Body of pancreas (tissue), 4 donors: Measurements from ENCODE around the gene SVIL. TPM values are rescaled to one million over a fixed set of nuclear protein-coding genes. Genes with fewer than 3 reads are reported as not detected.

Experiments
- ATAC-seq: fragments of 150-250 bp; one replicate; pipeline ENCODE4 v1.9.1; 2016
- DNase-seq, 4 donors: peaks; one replicate each; pipeline ENCODE4 v3.0.0-alpha.2; 2019
- H3K27ac ChIP-seq, 4 donors: fragments of 200-600 bp; sonication (generic); 1 replicate in 3 of 4; 2 replicates in 1 of 4; pipeline versions ENCODE4 v1.5.1 to v1.6.1; 2016 to 2019; ENCODE audit warnings: mild to moderate bottlenecking in 1 of 4, mixed read lengths in 1 of 4, moderate library complexity in 1 of 4
- H3K27me3 ChIP-seq, 2 donors: fragments of 200-600 bp; sonication (generic); one replicate each; pipeline ENCODE4 v1.6.0; 2016; ENCODE audit warnings: mild to moderate bottlenecking in 1 of 2
- H3K36me3 ChIP-seq, 2 donors: fragments of 200-600 bp; sonication (generic); replicated peaks in 1 of 2; 2 replicates each; pipeline ENCODE4 v1.5.1; 2016; ENCODE audit warnings: low read depth in 2 of 2; ENCODE audit not compliant: insufficient read depth in 1 of 2
- H3K4me1 ChIP-seq: fragments of 200-600 bp; sonication (generic); one replicate; pipeline ENCODE4 v1.6.0; 2016
- H3K4me3 ChIP-seq, 2 donors: fragments of 200-600 bp; sonication (generic); 1 replicate in 1 of 2; 2 replicates in 1 of 2; pipeline ENCODE4 v1.5.1; 2016 to 2019
- H3K9me3 ChIP-seq, 3 donors: fragments of 200-600 bp; sonication (generic); 1 replicate in 2 of 3; 2 replicates in 1 of 3; pipeline ENCODE4 v1.5.1; 2016
- POLR2A ChIP-seq, 3 donors: fragments of 450-650 bp; IDR thresholded peaks; one replicate each; pipeline ENCODE4 v1.6.1; 2016; ENCODE audit warnings: antibody characterized with exemption in 3 of 3, mild to moderate bottlenecking in 2 of 3
- WGBS, 2 donors: methylation state at CpG; one replicate each; pipeline ENCODE4 v1.1.5; 2017; 5-methylcytosine and 5-hydroxymethylcytosine counted together
- intact Hi-C: fragments of 100-400 bp; cut with DNase I; formaldehyde crosslinking; loops from one replicate; pipeline ENCODE4 v1.15.1; 2023
- total RNA-seq, 2 donors: library from RNA; depleted of rRNA; stranded (reverse); fragments of >200 nt; gene quantifications; one replicate each; pipeline ENCODE4 v1.1.0, GENCODE V29; 2016
- TF ChIP-seq, protein P1 (sequence below), 7 experiments: fragments of 450-650 bp in 4 of 7; fragments of 200-600 bp in 3 of 7; sonication (generic) in 3 of 7; IDR thresholded peaks; one replicate each; pipeline ENCODE4 v1.5.1; 2016 to 2019; ENCODE audit warnings: antibody characterized with exemption in 7 of 7

SVIL gene
- total RNA-seq, 2 donors from 2014 or later, result 25.4 to 41.2 TPM

GRCh38 chr10:29414501-29414900 lies 220.3 kb downstream of the SVIL start:
- 14 to 22% methylated on average over 1 of the region's 1 CpG for WGBS, 2 donors
- H3K27me3 ChIP-seq, result no peaks in the 10 kb centered on the region
- no peak for TF ChIP-seq POLR2A (IDR thresholded peaks at IDR 0.05)
- TF ChIP-seq, protein P1, sequence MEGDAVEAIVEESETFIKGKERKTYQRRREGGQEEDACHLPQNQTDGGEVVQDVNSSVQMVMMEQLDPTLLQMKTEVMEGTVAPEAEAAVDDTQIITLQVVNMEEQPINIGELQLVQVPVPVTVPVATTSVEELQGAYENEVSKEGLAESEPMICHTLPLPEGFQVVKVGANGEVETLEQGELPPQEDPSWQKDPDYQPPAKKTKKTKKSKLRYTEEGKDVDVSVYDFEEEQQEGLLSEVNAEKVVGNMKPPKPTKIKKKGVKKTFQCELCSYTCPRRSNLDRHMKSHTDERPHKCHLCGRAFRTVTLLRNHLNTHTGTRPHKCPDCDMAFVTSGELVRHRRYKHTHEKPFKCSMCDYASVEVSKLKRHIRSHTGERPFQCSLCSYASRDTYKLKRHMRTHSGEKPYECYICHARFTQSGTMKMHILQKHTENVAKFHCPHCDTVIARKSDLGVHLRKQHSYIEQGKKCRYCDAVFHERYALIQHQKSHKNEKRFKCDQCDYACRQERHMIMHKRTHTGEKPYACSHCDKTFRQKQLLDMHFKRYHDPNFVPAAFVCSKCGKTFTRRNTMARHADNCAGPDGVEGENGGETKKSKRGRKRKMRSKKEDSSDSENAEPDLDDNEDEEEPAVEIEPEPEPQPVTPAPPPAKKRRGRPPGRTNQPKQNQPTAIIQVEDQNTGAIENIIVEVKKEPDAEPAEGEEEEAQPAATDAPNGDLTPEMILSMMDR (IDR thresholded peaks at IDR 0.05), result no peak
- H3K36me3 ChIP-seq, result no peaks in the 10 kb centered on the region
- ATAC-seq, result no peak
- H3K4me1 ChIP-seq, result peaks cover 47% of the 10 kb centered on the region
- H3K9me3 ChIP-seq, result no peaks in the 10 kb centered on the region
- no peak overlapping the region for H3K27ac ChIP-seq
- no peak overlapping the region for H3K4me3 ChIP-seq
- intact Hi-C loops, result no loop called here
- DNase-seq, result no peak

- Histone ChIP-seq H3K4me1 (peaks cover 54% of the 10 kb centered on the region), H3K36me3 (no peaks in the 10 kb centered on the region), H3K4me3 (no peak overlapping the region), H3K27me3 (no peaks in the 10 kb centered on the region), H3K9me3 (no peaks in the 10 kb centered on the region), H3K27ac (peak overlapping the region in 1 of 4 donors; percentile 32)
- 58 to 68% methylated on average over 3 of the region's 3 CpGs for WGBS, 2 donors
- no peak for DNase-seq
- TF ChIP-seq, protein P1 (IDR thresholded peaks at IDR 0.05), result no peak
- TF ChIP-seq POLR2A (IDR thresholded peaks at IDR 0.05), result no peak
- ATAC-seq, result no peak
- intact Hi-C loops, result no loop called here
Measured at GRCh38 chr10:29412485-29412884, 222.3 kb downstream of the SVIL start.

- H3K27me3 ChIP-seq, result no peaks in the 10 kb centered on the region
- 83 to 86% methylated on average over 10 of the region's 10 CpGs for WGBS, 2 donors
- no peak overlapping the region for H3K4me3 ChIP-seq
- peaks cover 54% of the 10 kb centered on the region for H3K4me1 ChIP-seq
- no peaks in the 10 kb centered on the region for H3K9me3 ChIP-seq
- intact Hi-C loops, result no loop called here
- no peak for ATAC-seq
- DNase-seq, result no peak
- no peaks in the 10 kb centered on the region for H3K36me3 ChIP-seq
- no peak for TF ChIP-seq POLR2A (IDR thresholded peaks at IDR 0.05)
- H3K27ac ChIP-seq, result peak overlapping the region in 1 of 4 donors; percentile 32
Measured at GRCh38 chr10:29411666-29412315, 223.0 kb downstream of the SVIL start.

DNA sequence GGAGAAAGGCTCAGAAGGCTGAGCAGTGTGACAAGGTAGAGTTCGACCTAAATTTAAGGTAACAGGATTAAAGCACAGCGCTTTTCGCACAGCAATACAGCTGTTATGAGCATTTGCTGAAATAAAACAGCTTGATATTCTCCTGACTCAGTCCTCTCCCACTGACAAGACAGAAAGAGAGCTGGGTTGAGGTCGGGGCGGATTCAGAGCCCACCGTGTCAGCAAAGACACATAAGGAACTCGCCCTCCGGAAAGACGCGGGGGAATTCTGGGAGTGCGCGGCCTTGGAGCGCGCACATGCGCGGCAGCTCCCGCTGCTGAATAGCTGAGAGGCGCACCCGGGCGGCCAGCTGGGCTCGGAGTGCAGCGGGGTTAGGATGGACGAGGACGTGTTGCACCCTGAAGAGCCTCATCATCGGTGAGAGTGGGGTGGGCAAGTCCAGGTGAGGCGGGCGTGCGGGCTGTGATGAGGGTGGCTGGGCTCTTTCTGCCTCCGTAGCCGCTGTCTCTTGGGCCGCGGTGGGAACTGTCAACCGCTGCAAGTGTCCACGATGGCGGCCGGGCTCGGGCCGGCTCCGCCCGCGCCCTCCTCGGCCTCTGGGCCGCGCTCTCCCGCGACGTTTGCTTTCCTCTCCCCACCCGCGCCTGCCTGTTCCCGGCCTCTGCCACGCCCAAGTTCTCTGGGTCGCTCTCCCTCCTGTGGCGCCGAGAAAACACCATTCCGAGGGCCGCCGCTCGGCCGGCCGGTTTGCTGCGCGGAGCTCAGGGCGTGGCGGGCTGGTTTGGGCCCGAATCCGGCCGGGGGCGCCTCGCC lies 225.3 kb downstream of the SVIL start:
- H3K4me3 ChIP-seq, result peak overlapping the region; percentile 74 to 82
- peak; percentile 78 to 83 (median 80) for DNase-seq
- TF ChIP-seq, protein P1 (IDR thresholded peaks at IDR 0.05), result peak in 1 of 7 experiments; percentile 15
- TF ChIP-seq POLR2A (IDR thresholded peaks at IDR 0.05), result peak; percentile 77 to 92 (median 89)
- no peaks in the 10 kb centered on the region for H3K9me3 ChIP-seq
- ATAC-seq, result peak; percentile 93
- no peaks in the 10 kb centered on the region for H3K36me3 ChIP-seq
- intact Hi-C loops, result no loop called here
- peaks cover 40% of the 10 kb centered on the region for H3K4me1 ChIP-seq
- H3K27me3 ChIP-seq, result no peaks in the 10 kb centered on the region
- WGBS, 2 donors, result 5 to 9% methylated on average over 35 to 69 of the region's 69 CpGs
- H3K27ac ChIP-seq, result peak overlapping the region; percentile 75 to 98 (median 94)

- Histone ChIP-seq H3K36me3 (no peaks in the 10 kb centered on the region), H3K4me1 (peaks cover 34% of the 10 kb centered on the region), H3K4me3 (peak overlapping the region in 1 of 2 donors; percentile 82), H3K9me3 (no peaks in the 10 kb centered on the region), H3K27me3 (no peaks in the 10 kb centered on the region), H3K27ac (peak overlapping the region; percentile 75 to 98 (median 94))
- intact Hi-C loops, result no loop called here
- 51 to 53% methylated on average over 2 of the region's 2 CpGs for WGBS, 2 donors
- no peak for TF ChIP-seq POLR2A (IDR thresholded peaks at IDR 0.05)
- TF ChIP-seq, protein P1 (IDR thresholded peaks at IDR 0.05), result no peak
- no peak for DNase-seq
- ATAC-seq, result peak; percentile 2
Measured at GRCh38 chr10:29408847-29409240, 225.9 kb downstream of the SVIL start.
